Activated CD4-positive, alpha-beta T cell treated with anti-CD3 and anti-CD28 coated beads, Interleukin-2, amount 50 U/mL, for 48 hours (primary cell): Measurements from ENCODE around the gene MINPP1.
"Not testable (repeated sequence)": the region's sequence is repeated elsewhere in the genome, so short reads cannot be mapped to it uniquely, and the experiment has no call there.

ENCODE experiments used
- DNase-seq, 2 experiments: peaks; one replicate each; pipeline ENCODE4 v3.0.0-alpha.2; 2020

Gene MINPP1

DNA sequence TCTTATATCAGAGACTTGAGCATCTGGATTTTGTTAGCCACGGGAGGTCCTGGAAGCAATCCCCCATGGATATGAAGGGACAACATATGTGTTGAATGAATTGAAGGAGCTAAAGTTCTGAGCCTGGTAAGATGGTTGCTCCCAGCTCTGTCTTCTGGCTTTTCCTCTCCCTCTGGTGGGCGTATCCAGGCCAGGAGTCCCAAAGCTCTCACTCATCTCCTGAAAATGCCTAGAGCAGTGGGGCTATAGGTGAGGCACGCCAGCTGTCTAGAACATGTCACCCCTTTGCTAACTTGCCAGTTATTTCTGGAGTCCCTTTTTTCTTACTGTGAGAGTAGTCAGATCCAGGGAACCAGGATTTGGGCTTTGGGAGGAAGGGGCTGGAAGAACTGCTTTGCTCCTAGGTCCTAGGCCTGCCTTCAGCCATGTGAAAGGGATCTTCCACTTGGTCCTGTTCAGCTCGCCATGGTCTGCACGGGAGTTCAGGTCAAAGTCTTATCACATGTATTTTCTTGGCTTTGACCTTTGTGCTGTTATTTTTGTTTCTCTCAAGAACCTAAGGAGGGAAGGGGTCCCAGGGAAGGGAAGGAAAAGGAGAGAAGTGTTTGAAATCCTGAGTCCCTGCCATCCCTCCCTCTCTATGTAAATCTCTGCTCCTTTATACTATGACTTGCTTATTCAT, 73.6 kb downstream of the MINPP1 start:
- DNase-seq = no peak

DNA sequence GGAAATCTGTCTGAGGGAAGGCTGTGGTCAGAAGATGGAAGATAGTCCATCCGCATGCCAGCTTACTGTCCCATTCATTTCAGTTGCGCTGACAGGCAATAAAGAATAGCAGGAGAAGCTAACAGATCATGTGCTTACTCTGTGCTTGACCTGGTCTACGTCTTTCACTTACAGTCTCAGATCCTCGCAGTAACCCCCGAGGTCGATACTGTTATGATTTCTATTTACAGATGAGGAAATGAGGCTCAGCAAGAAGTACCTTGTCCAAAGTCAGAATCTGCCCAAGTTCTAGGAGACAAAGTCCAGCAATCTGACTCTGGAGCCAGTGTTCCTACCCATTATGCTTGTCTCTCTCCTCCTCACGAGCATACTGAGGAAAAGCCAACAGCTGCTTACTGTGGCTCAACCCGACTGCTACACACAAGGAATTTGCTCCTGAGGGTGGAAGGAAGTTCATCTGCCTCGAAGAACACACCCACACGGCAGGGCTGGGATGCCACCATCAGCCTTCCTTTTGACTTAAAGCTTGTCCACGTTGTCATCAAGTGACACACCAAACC, 74.2 kb downstream of the MINPP1 start:
- no peak for DNase-seq

DNA sequence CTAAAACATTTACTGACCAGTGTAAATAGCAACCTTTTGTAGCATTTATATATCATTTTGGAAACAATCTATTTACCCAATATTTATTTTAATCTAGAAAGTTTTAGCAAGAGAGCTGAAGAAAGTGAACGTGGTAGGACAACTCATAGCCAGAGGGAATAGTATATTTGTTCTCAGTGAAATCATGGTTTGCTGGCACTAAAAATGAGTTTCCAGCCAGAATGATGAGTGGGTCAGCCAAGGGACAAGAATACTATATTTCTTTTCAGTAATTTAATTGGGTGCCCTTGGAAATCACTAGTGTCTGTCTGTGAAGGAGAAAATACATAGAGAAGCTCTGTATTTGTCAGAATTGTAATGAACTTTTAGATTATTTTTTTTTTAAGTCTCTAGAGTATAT, 74.9 kb downstream of the MINPP1 start:
- no peak for DNase-seq

DNA sequence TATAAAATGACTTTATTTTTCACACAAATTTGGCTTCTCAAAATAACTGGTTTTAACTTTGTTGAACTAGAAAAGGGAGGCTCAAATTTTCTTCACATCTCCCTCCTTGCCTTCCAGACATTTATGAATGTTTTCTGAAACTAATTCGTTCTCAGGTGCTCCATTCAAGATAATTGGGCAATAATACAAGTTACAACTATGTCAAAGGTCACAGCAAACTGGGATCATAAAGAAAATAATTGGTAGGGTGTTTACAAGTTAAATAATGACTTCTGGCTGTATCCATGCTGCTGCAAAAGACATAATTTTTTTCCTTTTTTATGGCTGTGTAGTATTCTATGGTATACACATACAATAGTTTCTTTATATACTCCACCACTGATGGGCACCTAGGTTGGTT, 75.3 kb downstream of the MINPP1 start:
- no peak for DNase-seq

DNA sequence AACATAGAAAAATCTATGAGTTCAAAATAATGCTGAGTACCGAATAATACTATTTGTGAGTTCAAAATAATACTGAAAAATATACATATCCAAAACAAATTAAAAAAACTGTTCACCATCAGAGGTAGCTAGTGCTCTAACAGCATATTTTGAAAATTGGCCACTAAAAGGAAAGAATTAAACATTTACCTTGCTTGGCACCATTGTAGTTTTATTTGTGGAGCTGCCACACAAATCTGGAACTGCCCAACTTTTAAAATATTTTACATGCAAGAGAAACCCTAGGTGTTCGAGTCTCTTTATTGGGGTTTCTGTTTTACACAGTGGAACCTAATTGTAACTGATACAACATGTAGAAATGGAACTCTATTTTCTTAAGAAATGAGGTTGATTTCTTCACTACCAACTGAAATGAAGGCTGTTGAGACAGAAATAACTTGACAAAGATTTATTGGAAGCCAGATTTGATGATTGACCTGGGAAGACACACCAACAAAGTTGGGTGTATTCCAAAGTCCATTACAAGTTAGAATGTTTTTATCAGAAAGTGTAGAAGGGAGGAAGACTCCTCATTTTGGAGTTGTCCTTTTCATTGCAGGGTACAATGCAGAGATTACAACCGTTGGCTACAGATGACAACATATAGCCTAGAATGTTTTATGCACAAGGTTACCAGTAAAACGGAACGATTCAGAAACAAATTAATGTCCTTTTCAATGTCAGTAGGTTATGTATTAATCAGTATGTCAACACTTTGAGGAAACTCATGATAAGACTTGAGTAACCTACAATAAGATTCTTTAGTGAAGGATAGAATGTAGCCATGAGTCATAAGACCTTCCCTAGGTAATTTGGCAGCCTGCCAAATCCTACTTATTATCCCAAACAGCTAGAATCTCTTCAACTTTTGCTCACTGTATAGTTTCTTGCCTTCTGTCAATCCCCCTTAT, 81.1 kb downstream of the MINPP1 start:
- no peak for DNase-seq

DNA sequence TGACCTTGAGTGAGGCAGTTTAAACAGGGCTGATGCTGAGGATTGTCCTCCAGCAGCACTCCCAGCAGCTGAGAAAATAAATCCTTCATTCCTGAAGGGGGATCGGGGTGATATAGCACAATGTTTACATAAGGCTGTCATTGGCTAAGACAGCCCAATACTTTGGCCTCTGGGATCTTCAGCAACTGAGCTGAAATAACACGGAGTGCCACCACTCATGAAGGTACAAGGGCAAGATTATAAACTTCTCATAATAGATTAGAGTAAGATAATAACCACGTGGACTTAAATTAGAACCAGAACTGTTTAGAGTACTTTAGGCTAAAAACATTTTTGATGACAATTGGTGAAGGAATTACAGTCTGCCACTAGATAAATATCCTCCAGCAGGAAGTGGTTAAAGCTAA, 85.0 kb downstream of the MINPP1 start:
- DNase-seq = no peak

DNA sequence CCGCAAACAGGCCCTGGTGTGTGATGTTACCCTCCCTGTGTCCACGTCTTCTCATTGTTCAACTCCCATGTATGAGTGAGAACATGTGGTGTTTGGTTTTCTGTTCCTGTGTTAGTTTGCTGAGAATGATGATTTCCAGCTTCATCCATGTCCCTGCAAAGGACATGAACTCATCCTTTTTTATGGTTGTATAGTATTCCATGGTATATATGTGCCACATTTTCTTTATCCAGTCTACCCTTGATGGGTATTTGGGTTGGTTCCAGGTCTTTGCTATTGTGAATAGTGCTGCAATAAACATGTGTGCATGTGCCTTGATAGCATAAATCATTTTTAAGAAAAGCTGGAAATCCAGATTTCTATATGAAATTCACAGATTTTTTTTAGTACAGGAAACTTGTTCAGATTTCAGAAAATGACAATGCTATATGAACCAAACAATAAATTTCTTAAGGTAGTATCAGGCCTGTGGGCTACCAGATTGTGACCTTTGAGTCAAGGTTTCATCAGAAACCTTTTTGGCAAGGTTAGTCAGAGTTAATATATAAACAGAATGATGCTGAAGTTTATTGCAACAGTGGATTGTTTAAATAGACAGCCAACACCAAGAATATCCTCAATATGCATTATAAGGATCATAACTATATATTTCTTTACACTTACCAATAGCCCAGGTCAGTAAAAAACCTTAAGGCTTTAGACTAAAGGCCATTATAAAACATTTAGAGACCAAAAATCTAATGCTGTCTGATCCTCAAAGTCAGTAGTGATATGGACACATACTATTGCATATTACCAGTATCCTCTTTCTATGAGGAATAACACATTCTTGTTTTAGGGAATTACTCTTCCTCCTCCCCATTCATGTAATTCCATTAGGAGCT, 86.3 kb downstream of the MINPP1 start:
- no peak for DNase-seq

DNA sequence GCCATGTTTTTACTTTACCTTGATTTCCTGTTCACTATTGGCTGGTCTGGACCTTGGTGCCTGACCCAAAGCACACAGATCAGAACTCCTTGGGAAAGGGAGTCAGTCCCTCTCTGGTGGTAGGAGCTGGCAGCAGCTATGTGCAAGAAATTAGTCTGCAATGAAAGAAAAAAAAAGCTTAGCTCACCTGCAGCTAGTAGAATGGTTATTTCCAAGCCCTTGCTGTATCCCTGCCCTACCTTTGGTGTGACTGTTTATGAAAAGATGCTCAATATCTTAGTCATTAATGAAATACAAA, 86.8 kb downstream of the MINPP1 start:
- DNase-seq = no peak

DNA sequence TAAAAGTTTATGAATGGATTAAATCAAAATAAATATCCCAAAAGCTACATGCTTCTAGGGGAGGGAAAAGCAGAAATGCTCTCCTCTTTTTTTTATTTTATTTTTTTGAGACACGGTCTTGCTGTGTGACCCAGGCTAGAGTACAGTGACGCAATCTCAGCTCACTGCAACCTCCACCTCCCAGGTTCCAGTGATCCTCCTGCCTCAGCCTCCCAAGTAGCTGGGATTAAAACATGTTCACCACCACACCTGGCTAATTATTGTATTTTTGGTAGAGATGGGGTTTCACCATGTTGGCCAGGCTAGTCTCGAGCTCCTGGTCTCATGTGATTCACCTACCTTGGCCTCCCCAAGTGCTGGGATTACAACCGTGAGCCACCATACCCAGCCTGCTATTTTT, 88.2 kb downstream of the MINPP1 start:
- not testable (repeated sequence) for DNase-seq

DNA sequence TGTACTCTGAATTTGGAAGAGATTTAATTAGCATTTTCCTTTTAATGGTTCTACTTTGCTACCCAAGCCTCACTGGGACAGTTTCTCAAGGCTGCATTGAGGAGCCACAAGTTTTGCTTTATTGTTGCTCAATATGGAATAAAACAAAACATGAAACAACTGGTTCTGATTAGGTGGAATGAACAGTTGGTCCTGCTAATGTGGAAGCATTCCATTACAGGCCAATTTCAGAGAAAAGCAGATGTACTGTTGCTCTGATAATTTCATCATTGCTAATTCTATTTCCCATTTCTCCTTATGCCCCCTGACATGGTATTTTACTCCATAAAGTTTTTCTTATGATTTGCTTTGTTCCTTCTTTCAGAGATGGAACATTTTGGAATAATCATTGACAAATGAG, 89.0 kb downstream of the MINPP1 start:
- no peak for DNase-seq

DNA sequence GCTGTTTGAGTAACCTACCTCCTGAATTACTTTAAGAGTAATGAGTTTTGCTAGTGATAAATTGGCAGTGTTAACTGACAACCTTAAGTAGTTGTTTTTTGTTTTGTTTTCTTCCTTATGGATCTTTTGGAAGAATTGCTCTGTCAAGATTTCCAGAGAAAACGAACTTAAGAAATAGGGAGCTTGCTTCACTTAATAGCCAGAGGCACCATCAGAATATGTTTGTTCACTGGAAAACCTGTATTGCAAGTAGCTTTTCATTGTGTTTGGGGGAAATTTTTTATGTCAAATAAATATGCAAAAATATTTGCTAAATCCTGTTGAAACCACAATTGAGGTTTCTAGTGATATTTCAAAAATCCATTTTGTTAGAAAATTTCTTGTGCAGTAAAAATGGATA, 89.5 kb downstream of the MINPP1 start:
- DNase-seq = no peak

DNA sequence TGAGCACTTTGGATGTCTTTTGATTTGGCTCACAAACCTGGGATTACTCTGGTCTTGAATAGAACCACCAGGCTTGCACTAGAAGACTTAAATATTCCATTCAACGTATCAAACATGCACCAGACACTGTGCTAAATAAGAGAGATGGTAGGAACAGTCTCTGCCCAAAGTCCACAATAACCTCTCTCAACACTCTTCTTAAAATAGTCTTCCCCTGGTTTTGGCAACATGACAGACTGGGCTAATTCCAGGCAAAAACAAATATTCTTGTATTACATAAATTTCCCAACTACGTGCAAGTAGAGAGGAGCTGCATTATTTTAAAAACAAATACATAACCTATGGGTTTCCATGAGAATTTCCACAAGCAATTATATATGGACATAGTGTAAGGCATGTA, 90.2 kb downstream of the MINPP1 start:
- DNase-seq = no peak

DNA sequence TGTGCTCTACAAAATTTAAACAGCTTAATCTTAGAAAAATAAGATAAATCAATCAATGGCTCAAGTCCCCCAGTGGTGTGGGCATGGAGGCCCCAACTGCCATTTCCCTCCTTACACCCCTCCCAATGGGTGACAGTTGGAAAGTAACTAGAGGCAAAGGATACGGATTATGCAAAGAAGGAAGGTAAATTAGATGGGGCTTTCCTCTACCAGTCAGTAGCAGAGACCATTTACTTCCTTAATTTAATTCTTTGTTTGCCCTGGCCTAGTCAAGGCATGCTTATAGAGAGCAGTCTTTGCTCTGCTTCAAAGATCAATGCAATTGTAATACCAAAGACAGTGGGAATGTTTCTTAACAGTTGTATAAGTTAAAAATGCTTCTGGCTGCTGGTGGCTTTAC, 91.7 kb downstream of the MINPP1 start:
- DNase-seq = no peak

DNA sequence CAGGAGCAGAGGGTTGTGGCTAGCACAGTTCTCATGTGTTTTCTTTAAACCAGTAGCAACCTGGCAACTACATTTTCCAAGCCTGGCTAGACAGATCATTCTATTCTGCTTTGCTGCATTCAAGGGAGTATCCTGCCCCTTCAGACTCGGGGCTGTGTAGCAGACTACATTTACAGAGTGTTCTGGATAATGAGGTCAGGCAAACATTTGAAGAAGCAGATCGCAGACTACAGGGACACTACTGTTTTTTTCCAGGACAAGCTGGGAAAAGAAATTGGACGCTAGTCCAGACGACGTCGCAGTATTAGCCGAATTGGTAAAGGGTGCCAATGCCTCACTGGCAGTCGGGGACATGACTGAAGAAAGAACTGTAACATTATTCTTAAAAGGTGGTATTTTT, 94.0 kb downstream of the MINPP1 start:
- DNase-seq = no peak

DNA sequence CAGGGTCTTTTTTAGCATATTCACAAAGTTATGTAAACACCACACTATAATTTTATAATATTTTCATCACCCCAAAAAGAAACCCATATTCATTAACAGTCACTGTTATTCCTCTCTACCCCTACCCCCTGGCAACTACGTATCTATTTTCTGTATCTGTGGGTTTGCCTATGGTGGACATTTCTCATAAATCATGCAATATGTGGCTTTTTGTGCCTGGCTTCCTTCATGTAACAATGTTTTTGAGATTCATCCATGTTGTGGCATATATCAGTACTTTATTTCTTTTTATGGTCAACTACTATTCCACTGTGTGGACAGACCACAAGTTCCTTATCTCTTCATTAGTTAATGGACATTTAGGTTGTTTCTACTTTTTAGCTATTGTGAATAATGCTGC, 95.9 kb downstream of the MINPP1 start:
- DNase-seq = no peak
